ENCODE results near the gene KCNQ1. TPM values are rescaled to one million over a fixed set of nuclear protein-coding genes. Genes with fewer than 3 reads are reported as not detected.

Gene KCNQ1
- total RNA-seq, 2 donors from 2014 or later = 4.4 to 25.3 TPM

GRCh38 chr11:2693271-2694261 lies 248.8 kb downstream of the KCNQ1 start:
- ATAC-seq (ENCODE audit: insufficient number of reproducible peaks, low FRiP score, low read depth) = no peak
- H3K27me3 ChIP-seq (replicated peaks; ENCODE audit: insufficient read depth) = no peaks in the 10 kb centered on the region
- DNase-seq (ENCODE audit: low spot score) = no peak
- H3K4me1 ChIP-seq (ENCODE audit: control insufficient read depth in 1 of 2, low read depth in 2 of 2) = peaks cover 0 to 39% of the 10 kb centered on the region in 2 donors
- no peaks in the 10 kb centered on the region for H3K9me3 ChIP-seq
- no peak for TF ChIP-seq CTCF (IDR thresholded peaks at IDR 0.05)
- no peak overlapping the region for H3K27ac ChIP-seq
- no peak overlapping the region for H3K4me3 ChIP-seq
- no peaks in the 10 kb centered on the region for H3K36me3 ChIP-seq

GRCh38 chr11:2694495-2694894 lies 249.7 kb downstream of the KCNQ1 start:
- no peaks in the 10 kb centered on the region for H3K27me3 ChIP-seq (replicated peaks; ENCODE audit: insufficient read depth)
- ATAC-seq (ENCODE audit: insufficient number of reproducible peaks, low FRiP score, low read depth) (no peak), DNase-seq (ENCODE audit: low spot score) (no peak)
- H3K4me3 ChIP-seq = no peak overlapping the region
- TF ChIP-seq CTCF (IDR thresholded peaks at IDR 0.05) = no peak
- peaks cover 0 to 39% of the 10 kb centered on the region in 2 donors for H3K4me1 ChIP-seq (ENCODE audit: control insufficient read depth in 1 of 2, low read depth in 2 of 2)
- H3K36me3 ChIP-seq = no peaks in the 10 kb centered on the region
- H3K27ac ChIP-seq = no peak overlapping the region
- no peaks in the 10 kb centered on the region for H3K9me3 ChIP-seq

GRCh38 chr11:2694995-2695939 lies 250.5 kb downstream of the KCNQ1 start:
- Histone ChIP-seq H3K36me3 (no peaks in the 10 kb centered on the region), H3K9me3 (no peaks in the 10 kb centered on the region), H3K4me3 (no peak overlapping the region), H3K4me1 (ENCODE audit: control insufficient read depth in 1 of 2, low read depth in 2 of 2) (peaks cover 0 to 39% of the 10 kb centered on the region in 2 donors), H3K27ac (no peak overlapping the region), H3K27me3 (replicated peaks; ENCODE audit: insufficient read depth) (no peaks in the 10 kb centered on the region)
- ATAC-seq (ENCODE audit: insufficient number of reproducible peaks, low FRiP score, low read depth) = no peak
- no peak for TF ChIP-seq CTCF (IDR thresholded peaks at IDR 0.05)
- DNase-seq (ENCODE audit: low spot score) = no peak

- DNase-seq (ENCODE audit: low spot score) (no peak), ATAC-seq (ENCODE audit: insufficient number of reproducible peaks, low FRiP score, low read depth) (no peak)
- Histone ChIP-seq H3K9me3 (no peaks in the 10 kb centered on the region), H3K4me1 (ENCODE audit: control insufficient read depth in 1 of 2, low read depth in 2 of 2) (peaks cover 0 to 39% of the 10 kb centered on the region in 2 donors), H3K27ac (no peak overlapping the region), H3K4me3 (no peak overlapping the region), H3K36me3 (no peaks in the 10 kb centered on the region), H3K27me3 (replicated peaks; ENCODE audit: insufficient read depth) (no peaks in the 10 kb centered on the region)
- no peak for TF ChIP-seq CTCF (IDR thresholded peaks at IDR 0.05)
These were observed 251.6 kb downstream of the KCNQ1 start for GRCh38 chr11:2696455-2696854.

- no peak for TF ChIP-seq CTCF (IDR thresholded peaks at IDR 0.05)
- no peaks in the 10 kb centered on the region for H3K9me3 ChIP-seq
- peak overlapping the region; percentile 83 for H3K4me3 ChIP-seq
- H3K27me3 ChIP-seq (replicated peaks; ENCODE audit: insufficient read depth) = no peaks in the 10 kb centered on the region
- no peak overlapping the region for H3K27ac ChIP-seq
- peaks cover 0 to 38% of the 10 kb centered on the region in 2 donors for H3K4me1 ChIP-seq (ENCODE audit: control insufficient read depth in 1 of 2, low read depth in 2 of 2)
- ATAC-seq (ENCODE audit: insufficient number of reproducible peaks, low FRiP score, low read depth) (no peak), DNase-seq (ENCODE audit: low spot score) (no peak)
- no peaks in the 10 kb centered on the region for H3K36me3 ChIP-seq
These were observed 253.1 kb downstream of the KCNQ1 start for GRCh38 chr11:2697866-2698265.
